K562 (cell line): Measurements from ENCODE around the gene OLR1. TPM values are rescaled to one million over a fixed set of nuclear protein-coding genes. Genes with fewer than 3 reads are reported as not detected.

Experiments
- ATAC-seq: fragments of 200-7000 bp; cut with Tn5 transposase; 3 replicates; pipeline ENCODE4 v1.9.1; 2020; ENCODE audit warnings: moderate library complexity
- BruUV-seq: library from RNA; stranded (reverse); fragments of 400-500 nt; replicated peaks from 2 replicates; lab custom pipeline; 2021; lab: Mats Ljungman, UMichigan
- CTCF ChIA-PET: fragments of 300-600 bp; formaldehyde crosslinking; extraction: SDS; loops from one replicate; lab custom pipeline; 2021; ENCODE audit warnings: low intra/inter-chr PET ratio; lab: Yijun Ruan, JAX
- POLR2A ChIA-PET: fragments of 300-600, 350-650 bp; sonication (Branson Sonifier 250); formaldehyde crosslinking; extraction: SDS; loops from one replicate; lab custom pipeline; 2021; ENCODE audit warnings: antibody characterized with exemption, inconsistent platforms; lab: Yijun Ruan, JAX
- DNase-seq, 4 experiments: peaks; one replicate each; pipeline versions ENCODE4 v3.0.0 to v3.0.0-alpha.2; 2011 to 2018; ENCODE audit warnings: low spot score in 3 of 4, mixed read lengths in 3 of 4; ENCODE audit errors: extremely low read depth in 1 of 4
- FAIRE-seq: peaks from 2 replicates; lab custom pipeline; 2011; peaks lifted over from hg19 to GRCh38; lab: Jason Lieb, UNC
- H2AFZ ChIP-seq: 2 replicates; pipeline ENCODE4 v1.6.0; 2011; ENCODE audit warnings: low read depth, low read length, control low read depth, inconsistent platforms
- H3K27ac ChIP-seq: fragments of 200-600 bp; 3 replicates; pipeline ENCODE4 v1.8.0; 2011; ENCODE audit warnings: low read depth, mild to moderate bottlenecking, control low read depth, inconsistent platforms, low read length, moderate library complexity, mixed read lengths; ENCODE audit errors: extremely low read depth
- H3K27me3 ChIP-seq, 2 experiments: fragments of 300-600 bp in 1 of 2; 2 replicates in 1 of 2; 3 replicates in 1 of 2; pipeline versions ENCODE4 v1.6.0 to v1.8.0; 2011; ENCODE audit warnings: inconsistent platforms in 2 of 2, low read length in 2 of 2, mild to moderate bottlenecking in 1 of 2, mixed read lengths in 1 of 2, moderate library complexity in 1 of 2; ENCODE audit not compliant: control insufficient read depth in 2 of 2, insufficient read depth in 2 of 2
- H3K36me3 ChIP-seq: fragments of 300-600 bp; 3 replicates; pipeline ENCODE4 v1.8.0; 2011; ENCODE audit warnings: mild to moderate bottlenecking, low read length, inconsistent platforms; ENCODE audit not compliant: control insufficient read depth, insufficient read depth
- H3K4me1 ChIP-seq, 2 experiments: fragments of 200-600 bp in 1 of 2; replicated peaks in 1 of 2; 2 replicates in 1 of 2; 3 replicates in 1 of 2; pipeline versions ENCODE4 v1.5.1 to v1.8.0; 2011; ENCODE audit warnings: inconsistent platforms in 2 of 2, low read length in 2 of 2, mild to moderate bottlenecking in 1 of 2, mixed read lengths in 1 of 2, moderate library complexity in 1 of 2; ENCODE audit not compliant: control insufficient read depth in 2 of 2, insufficient read depth in 2 of 2
- H3K4me2 ChIP-seq: 2 replicates; pipeline ENCODE4 v1.6.1; 2011; ENCODE audit warnings: low read length, control low read depth, inconsistent platforms, mixed read lengths; ENCODE audit not compliant: insufficient read depth
- H3K4me3 ChIP-seq: fragments of 200-600 bp; sonication (generic), shearing (Covaris generic); 2 replicates; pipeline ENCODE4 v1.5.1; 2016; ENCODE audit warnings: control low read depth, inconsistent platforms
- H3K79me2 ChIP-seq: fragments of 200-600 bp; 3 replicates; pipeline ENCODE4 v1.8.0; 2011; ENCODE audit warnings: low read length, inconsistent platforms; ENCODE audit not compliant: control insufficient read depth, insufficient read depth
- H3K9ac ChIP-seq, 2 experiments: 2 replicates each; pipeline versions ENCODE4 v1.6.0 to v1.6.1; 2011; ENCODE audit warnings: low read depth in 2 of 2, low read length in 2 of 2, control low read depth in 1 of 2, inconsistent platforms in 1 of 2, mild to moderate bottlenecking in 1 of 2, mixed read lengths in 1 of 2; ENCODE audit not compliant: insufficient read depth in 1 of 2
- H3K9me1 ChIP-seq: one replicate; pipeline ENCODE4 v1.6.0; 2011; ENCODE audit warnings: inconsistent platforms, mild to moderate bottlenecking, low read length, moderate library complexity; ENCODE audit not compliant: control insufficient read depth, insufficient read depth
- H3K9me3 ChIP-seq: replicated peaks from 2 replicates; pipeline ENCODE4 v1.5.1; 2011; ENCODE audit warnings: low read depth, low read length, inconsistent platforms; ENCODE audit not compliant: control insufficient read depth, insufficient read depth
- H4K20me1 ChIP-seq: replicated peaks from 2 replicates; pipeline ENCODE4 v1.6.1; 2011; ENCODE audit warnings: low read length, inconsistent platforms, mixed read lengths; ENCODE audit not compliant: control insufficient read depth, insufficient read depth
- BCOR ChIP-seq: fragments of 450-650 bp; IDR thresholded peaks from 2 replicates; pipeline ENCODE4 v1.6.1; 2016
- PHTF2 ChIP-seq: fragments of 250-450 bp; sonication (Bioruptor Pico); IDR thresholded peaks from 2 replicates; pipeline ENCODE4 v1.5.0; 2021; ENCODE audit warnings: mild to moderate bottlenecking
- SAP30 ChIP-seq: fragments of 200-600 bp; sonication (generic); IDR thresholded peaks from 2 replicates; pipeline ENCODE4 v1.6.1; 2012; ENCODE audit warnings: borderline replicate concordance, low read depth, mild to moderate bottlenecking, moderate library complexity, low read length, control low read depth, inconsistent platforms; ENCODE audit not compliant: insufficient read depth, poor library complexity, severe bottlenecking
- TAF1 ChIP-seq: IDR thresholded peaks from 2 replicates; pipeline ENCODE4 v1.6.1; 2011; ENCODE audit warnings: mild to moderate bottlenecking, low read length, moderate library complexity; ENCODE audit not compliant: insufficient read depth, control insufficient read depth, severe bottlenecking; ENCODE audit errors: extremely low read depth
- ZNF263 ChIP-seq: sonication (generic); formaldehyde crosslinking; IDR thresholded peaks from 2 replicates; pipeline ENCODE4 v1.8.0; 2022; ENCODE audit warnings: mild to moderate bottlenecking, missing genetic modification reagents, borderline replicate concordance
- ZNF311 ChIP-seq: fragments of 250-450 bp; sonication (Bioruptor Pico); IDR thresholded peaks from 2 replicates; pipeline ENCODE4 v1.4.0; 2020; ENCODE audit warnings: mild to moderate bottlenecking, moderate library complexity
- WGBS: fragments of 100-300 bp; shearing (Covaris generic); methylation state at CpG from one replicate; pipeline ENCODE4 v1.1.6; 2016; ENCODE audit warnings: low coverage, mixed read lengths; ENCODE audit not compliant: insufficient coverage; ENCODE audit errors: missing lambda C conversion rate; 5-methylcytosine and 5-hydroxymethylcytosine counted together
- in situ Hi-C: fragments of 300-500 bp; cut with MboI; formaldehyde crosslinking; loops from 4 replicates; pipeline ENCODE4 v1.15.0; 2018; ENCODE audit warnings: inconsistent platforms, mixed read lengths
- intact Hi-C: fragments of 100-400 bp; cut with micrococcal nuclease; formaldehyde crosslinking; loops from 2 replicates; pipeline ENCODE4 v1.14.2; 2022
- polyA plus RNA-seq, 8 experiments: library from polyadenylated mRNA; depleted of rRNA in 4 of 8; stranded (reverse) in 5 of 8; unstranded in 3 of 8; fragments of >200 nt; fragmentation: Nextera tagmentation in 2 of 8; fragmentation: Illumina TruSeq in 1 of 8; extraction: Ambion mirVana in 2 of 8; extraction: Trizol in 1 of 8; gene quantifications; 2 replicates each; pipeline versions ENCODE4 v1.2.1 to v1.2.3, GENCODE V29; 2011 to 2014; ENCODE audit warnings: inconsistent platforms in 1 of 8, missing spikeins in 1 of 8
- total RNA-seq, 7 experiments: library from RNA; depleted of rRNA in 6 of 7; stranded (reverse); fragments of >200 nt in 6 of 7; fragmentation: Illumina TruSeq in 2 of 7; extraction: Trizol in 2 of 7; gene quantifications; 2 replicates each; pipeline versions ENCODE4 v1.2.1 to v1.2.3, GENCODE V29; 2011 to 2021; ENCODE audit warnings: low replicate concordance in 1 of 7
- TF ChIP-seq, protein P1 (sequence below), 2 experiments: IDR thresholded peaks in 1 of 2; conservative IDR thresholded peaks in 1 of 2; 2 replicates each; pipeline ENCODE4 v1.6.1; 2016; ENCODE audit warnings: low read depth in 2 of 2, mild to moderate bottlenecking in 1 of 2, missing compliant biosample characterization in 1 of 2, missing genetic modification characterization in 1 of 2, moderate library complexity in 1 of 2
- TF ChIP-seq, protein P2 (sequence below): fragments of 250-450 bp; sonication (Bioruptor Pico); IDR thresholded peaks from 2 replicates; pipeline ENCODE4 v1.5.1; 2021; ENCODE audit warnings: mild to moderate bottlenecking
- TF ChIP-seq, protein P3 (sequence below): sonication (generic); formaldehyde crosslinking; IDR thresholded peaks from 2 replicates; pipeline ENCODE4 v1.8.1; 2022; ENCODE audit warnings: missing genetic modification reagents

The OLR1 gene
- total and polyA plus RNA-seq, 9 of the 15 experiments (the other 6 are each of a cell fraction or from before 2014, with no cell fraction given) = not detected

DNA sequence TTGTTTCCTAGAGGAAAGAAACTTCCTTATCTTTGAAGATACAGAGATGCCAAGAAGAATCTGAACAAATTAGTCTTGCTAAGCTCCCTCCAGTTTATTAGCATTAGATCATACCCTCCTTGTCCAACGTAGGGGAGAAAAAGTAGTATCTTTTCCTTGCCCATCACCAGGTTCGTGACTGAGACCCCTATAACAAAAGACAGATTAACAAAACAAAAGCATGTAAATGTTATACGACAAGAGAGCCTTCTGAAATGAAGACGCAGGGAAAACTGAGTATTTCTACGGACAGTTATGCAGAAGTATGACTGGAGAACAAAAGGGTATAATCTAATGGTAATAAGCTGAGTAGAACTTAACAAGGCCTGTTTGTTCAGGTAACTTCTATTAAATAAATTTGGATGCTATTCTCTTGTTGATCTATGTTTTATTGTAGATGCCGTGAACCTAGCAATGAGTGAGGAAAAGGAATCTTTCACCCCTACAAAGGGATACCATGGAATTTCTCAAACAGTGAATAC lies 39.0 kb downstream of the OLR1 start:
- DNase-seq = no peak
- in situ Hi-C loops = loop anchor here (25.0 kb wide), 1 partner anchor 321 kb away; no protein-coding TSS in a partner anchor
- no peak for ATAC-seq
- no peak overlapping the region for H3K4me2 ChIP-seq
- intact Hi-C loops = no loop called here
- ChIA-PET CTCF (no interaction called here), POLR2A (interaction anchor here (0.6 kb wide), 1 partner anchor 386 kb away, joined by 3 read pairs; no protein-coding TSS in a partner anchor)
- H2AFZ ChIP-seq = no peak overlapping the region
- no peaks in the 10 kb centered on the region for H3K36me3 ChIP-seq
- H3K79me2 ChIP-seq = no peaks in the 10 kb centered on the region
- H3K27ac ChIP-seq = no peak overlapping the region
- no peaks in the 10 kb centered on the region for H3K9me3 ChIP-seq
- WGBS = under 1% methylated on average over 6 of the region's 6 CpGs
- FAIRE-seq = no peak
- H3K9me1 ChIP-seq = no peaks in the 10 kb centered on the region
- no peaks in the 10 kb centered on the region for H4K20me1 ChIP-seq
- BruUV-seq = no TSS peak
- TF ChIP-seq, protein P1, sequence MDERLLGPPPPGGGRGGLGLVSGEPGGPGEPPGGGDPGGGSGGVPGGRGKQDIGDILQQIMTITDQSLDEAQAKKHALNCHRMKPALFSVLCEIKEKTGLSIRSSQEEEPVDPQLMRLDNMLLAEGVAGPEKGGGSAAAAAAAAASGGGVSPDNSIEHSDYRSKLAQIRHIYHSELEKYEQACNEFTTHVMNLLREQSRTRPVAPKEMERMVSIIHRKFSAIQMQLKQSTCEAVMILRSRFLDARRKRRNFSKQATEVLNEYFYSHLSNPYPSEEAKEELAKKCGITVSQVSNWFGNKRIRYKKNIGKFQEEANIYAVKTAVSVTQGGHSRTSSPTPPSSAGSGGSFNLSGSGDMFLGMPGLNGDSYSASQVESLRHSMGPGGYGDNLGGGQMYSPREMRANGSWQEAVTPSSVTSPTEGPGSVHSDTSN (CRISPR knock-in tag; IDR thresholded peaks at IDR 0.05; ENCODE audit: low read depth) = no peak
- TF ChIP-seq, protein P1 (tag; conservative IDR thresholded peaks at IDR 0.05; ENCODE audit: low read depth) = no peak
- TF ChIP-seq SAP30 (no peak), ZNF311 (CRISPR knock-in tag) (no peak), ZNF263 (no peak), TAF1 (no peak), BCOR (no peak), PHTF2 (CRISPR knock-in tag) (no peak)
- TF ChIP-seq, protein P2, sequence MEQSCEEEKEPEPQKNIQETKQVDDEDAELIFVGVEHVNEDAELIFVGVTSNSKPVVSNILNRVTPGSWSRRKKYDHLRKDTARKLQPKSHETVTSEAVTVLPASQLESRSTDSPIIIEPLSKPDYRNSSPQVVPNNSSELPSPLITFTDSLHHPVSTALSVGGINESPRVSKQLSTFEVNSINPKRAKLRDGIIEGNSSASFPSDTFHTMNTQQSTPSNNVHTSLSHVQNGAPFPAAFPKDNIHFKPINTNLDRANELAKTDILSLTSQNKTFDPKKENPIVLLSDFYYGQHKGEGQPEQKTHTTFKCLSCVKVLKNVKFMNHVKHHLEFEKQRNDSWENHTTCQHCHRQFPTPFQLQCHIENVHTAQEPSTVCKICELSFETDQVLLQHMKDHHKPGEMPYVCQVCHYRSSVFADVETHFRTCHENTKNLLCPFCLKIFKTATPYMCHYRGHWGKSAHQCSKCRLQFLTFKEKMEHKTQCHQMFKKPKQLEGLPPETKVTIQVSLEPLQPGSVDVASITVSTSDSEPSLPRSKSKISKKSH = no peak
- TF ChIP-seq, protein P3, sequence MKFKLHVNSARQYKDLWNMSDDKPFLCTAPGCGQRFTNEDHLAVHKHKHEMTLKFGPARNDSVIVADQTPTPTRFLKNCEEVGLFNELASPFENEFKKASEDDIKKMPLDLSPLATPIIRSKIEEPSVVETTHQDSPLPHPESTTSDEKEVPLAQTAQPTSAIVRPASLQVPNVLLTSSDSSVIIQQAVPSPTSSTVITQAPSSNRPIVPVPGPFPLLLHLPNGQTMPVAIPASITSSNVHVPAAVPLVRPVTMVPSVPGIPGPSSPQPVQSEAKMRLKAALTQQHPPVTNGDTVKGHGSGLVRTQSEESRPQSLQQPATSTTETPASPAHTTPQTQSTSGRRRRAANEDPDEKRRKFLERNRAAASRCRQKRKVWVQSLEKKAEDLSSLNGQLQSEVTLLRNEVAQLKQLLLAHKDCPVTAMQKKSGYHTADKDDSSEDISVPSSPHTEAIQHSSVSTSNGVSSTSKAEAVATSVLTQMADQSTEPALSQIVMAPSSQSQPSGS (CRISPR knock-in tag) = no peak
- no peaks in the 10 kb centered on the region for H3K4me1 ChIP-seq
- no peak overlapping the region for H3K9ac ChIP-seq
- H3K4me3 ChIP-seq = no peak overlapping the region
- H3K27me3 ChIP-seq = no peaks in the 10 kb centered on the region; a peak in 1 of 5 replicates
